Measurements from ENCODE around the gene TMEM63C.

DNA sequence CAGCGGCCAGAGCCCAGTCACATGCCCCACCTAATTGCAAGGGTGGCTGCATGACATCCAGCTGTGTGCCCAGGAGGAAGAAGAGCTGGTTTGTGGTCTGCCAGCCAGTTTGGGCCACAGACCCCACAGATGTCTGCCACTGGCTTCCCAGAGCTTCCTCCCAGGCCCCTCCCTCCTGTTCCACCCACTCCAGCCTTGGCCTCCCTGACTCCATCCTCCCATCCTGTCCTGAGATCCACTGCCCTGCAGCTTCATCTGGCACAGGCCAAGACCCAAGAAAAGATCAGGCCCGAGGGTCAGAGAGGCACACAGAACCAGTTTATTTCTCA, 83.6 kb downstream of the TMEM63C start:
- TF ChIP-seq CTCF (IDR thresholded peaks at IDR 0.05 in 2 of 3, conservative IDR thresholded peaks at IDR 0.05 in 1 of 3; ENCODE audit: borderline replicate concordance in 1 of 3, insufficient read depth in 1 of 3, low read depth in 2 of 3, low read length in 2 of 3) (no peak), EZH2 (IDR thresholded peaks at IDR 0.05) (no peak), YY1 (IDR thresholded peaks at IDR 0.05; ENCODE audit: extremely low read depth, insufficient replicate concordance, low read depth, low read length) (no peak), SRF (IDR thresholded peaks at IDR 0.05; ENCODE audit: low read depth) (no peak), JUND (IDR thresholded peaks at IDR 0.05) (no peak), TCF7L2 (IDR thresholded peaks at IDR 0.05; ENCODE audit: borderline replicate concordance, extremely low read depth, insufficient read depth, insufficient read length) (no peak), POLR2A (IDR thresholded peaks at IDR 0.05; ENCODE audit: borderline replicate concordance, extremely low read depth, insufficient read depth, insufficient read length) (no peak), ZFX (IDR thresholded peaks at IDR 0.05) (no peak), POLR2AphosphoS5 (IDR thresholded peaks at IDR 0.05; ENCODE audit: low read depth, low read length) (no peak), FOSL1 (IDR thresholded peaks at IDR 0.05; ENCODE audit: low read depth) (no peak)

All from HCT116 (cell line).